Naive B cell (primary cell): Measurements from ENCODE around the gene UST. TPM values are rescaled to one million over a fixed set of nuclear protein-coding genes. Genes with fewer than 3 reads are reported as not detected.

Experiments
- ATAC-seq, 2 donors: fragments of 150-1000 bp; cut with Tn5 transposase; 2 replicates each; pipeline ENCODE4 v1.10.0; 2021; ENCODE audit warnings: low read depth in 2 of 2, mild to moderate bottlenecking in 2 of 2, moderate library complexity in 2 of 2
- DNase-seq: peaks from one replicate; pipeline ENCODE4 v3.0.0; 2022
- H3K27ac Mint-ChIP-seq, 6 donors: one replicate each; pipeline ENCODE4 v1.8.0; 2020 to 2022; ENCODE audit warnings: mild to moderate bottlenecking in 6 of 6, mixed read lengths in 6 of 6, moderate library complexity in 5 of 6, inconsistent platforms in 2 of 6
- H3K27me3 Mint-ChIP-seq, 3 donors: one replicate each; pipeline ENCODE4 v1.8.0; 2021 to 2022; ENCODE audit warnings: mixed read lengths in 3 of 3, mild to moderate bottlenecking in 1 of 3
- H3K36me3 Mint-ChIP-seq, 2 donors: one replicate each; pipeline ENCODE4 v1.8.0; 2020 to 2022; ENCODE audit warnings: mixed read lengths in 2 of 2, inconsistent platforms in 1 of 2, mild to moderate bottlenecking in 1 of 2
- H3K4me1 Mint-ChIP-seq, 3 donors: one replicate each; pipeline ENCODE4 v1.8.0; 2020 to 2022; ENCODE audit warnings: mixed read lengths in 3 of 3, inconsistent platforms in 1 of 3, mild to moderate bottlenecking in 1 of 3, moderate library complexity in 1 of 3
- H3K4me3 Mint-ChIP-seq, 8 donors: one replicate each; pipeline ENCODE4 v1.8.0; 2020 to 2022; ENCODE audit warnings: mild to moderate bottlenecking in 8 of 8, mixed read lengths in 8 of 8, moderate library complexity in 8 of 8, inconsistent platforms in 2 of 8
- H3K9me3 Mint-ChIP-seq, 7 donors: one replicate each; pipeline ENCODE4 v1.8.0; 2020 to 2022; ENCODE audit warnings: mixed read lengths in 7 of 7, mild to moderate bottlenecking in 5 of 7, inconsistent platforms in 2 of 7, moderate library complexity in 1 of 7
- polyA plus RNA-seq, 6 donors: library from polyadenylated mRNA; unstranded; fragments of 300-500 nt; fragmentation: Illumina TruSeq; gene quantifications; one replicate each; pipeline ENCODE4 v1.2.3, GENCODE V29; 2021; ENCODE audit warnings: low read depth in 6 of 6

UST gene
- polyA plus RNA-seq, 6 donors from 2014 or later = 2.8 to 7.2 (median 5.2) TPM

- H3K27me3 Mint-ChIP-seq = no peaks in the 10 kb centered on the region
- peak overlapping the region in 2 of 6 donors; percentile 33 to 39 for H3K27ac Mint-ChIP-seq
- DNase-seq (no peak), ATAC-seq (no peak)
- no peak overlapping the region for H3K4me3 Mint-ChIP-seq
- H3K4me1 Mint-ChIP-seq = peaks cover 40 to 53% (median 42%) of the 10 kb centered on the region in 3 donors
- H3K9me3 Mint-ChIP-seq = peaks cover 0 to 2% (median 0%) of the 10 kb centered on the region in 7 donors
- H3K36me3 Mint-ChIP-seq = no peaks in the 10 kb centered on the region
These were observed 78.1 kb downstream of the UST start for GRCh38 chr6:148824960-148825359.

- no peak for ATAC-seq
- no peak overlapping the region for H3K4me3 Mint-ChIP-seq
- H3K27ac Mint-ChIP-seq = peak overlapping the region in 3 of 6 donors; percentile 3 to 58 (median 56)
- H3K9me3 Mint-ChIP-seq = peaks cover 0 to 2% (median 0%) of the 10 kb centered on the region in 7 donors
- peaks cover 45 to 58% (median 46%) of the 10 kb centered on the region in 3 donors for H3K4me1 Mint-ChIP-seq
- H3K27me3 Mint-ChIP-seq = no peaks in the 10 kb centered on the region
- DNase-seq = no peak
- no peaks in the 10 kb centered on the region for H3K36me3 Mint-ChIP-seq
These were observed 78.7 kb downstream of the UST start for GRCh38 chr6:148825492-148825891.

- H3K4me1 Mint-ChIP-seq = peaks cover 41 to 60% (median 53%) of the 10 kb centered on the region in 3 donors
- DNase-seq = no peak
- H3K27me3 Mint-ChIP-seq = no peaks in the 10 kb centered on the region
- H3K9me3 Mint-ChIP-seq = peaks cover 0 to 2% (median 0%) of the 10 kb centered on the region in 7 donors
- no peak overlapping the region for H3K4me3 Mint-ChIP-seq
- H3K36me3 Mint-ChIP-seq = no peaks in the 10 kb centered on the region
- no peak for ATAC-seq
- no peak overlapping the region for H3K27ac Mint-ChIP-seq
These were observed 80.7 kb downstream of the UST start for GRCh38 chr6:148827416-148828045.

- Mint-ChIP-seq H3K4me1 (peaks cover 38 to 56% (median 55%) of the 10 kb centered on the region in 3 donors), H3K36me3 (no peaks in the 10 kb centered on the region), H3K27me3 (no peaks in the 10 kb centered on the region), H3K27ac (no peak overlapping the region), H3K4me3 (no peak overlapping the region), H3K9me3 (peaks cover 0 to 2% (median 0%) of the 10 kb centered on the region in 7 donors)
- DNase-seq (no peak), ATAC-seq (no peak)
These were observed 81.2 kb downstream of the UST start for GRCh38 chr6:148828047-148828446.

- Mint-ChIP-seq H3K36me3 (no peaks in the 10 kb centered on the region), H3K27me3 (no peaks in the 10 kb centered on the region), H3K9me3 (peaks cover 0 to 2% (median 0%) of the 10 kb centered on the region in 7 donors), H3K4me1 (peaks cover 29 to 47% (median 44%) of the 10 kb centered on the region in 3 donors), H3K4me3 (peak overlapping the region in 2 of 8 donors; percentile 0 to 75), H3K27ac (peak overlapping the region in 1 of 6 donors; percentile 76)
- DNase-seq (no peak), ATAC-seq (no peak)
These were observed 82.7 kb downstream of the UST start for GRCh38 chr6:148829415-148830101.

- H3K36me3 Mint-ChIP-seq = no peaks in the 10 kb centered on the region
- DNase-seq = no peak
- peak; percentile 49 to 62 for ATAC-seq
- H3K27ac Mint-ChIP-seq = peak overlapping the region in 4 of 6 donors; percentile 76 to 91 (median 84)
- H3K4me3 Mint-ChIP-seq = peak overlapping the region in 7 of 8 donors; percentile 65 to 84 (median 81)
- peaks cover 28 to 42% (median 39%) of the 10 kb centered on the region in 3 donors for H3K4me1 Mint-ChIP-seq
- no peaks in the 10 kb centered on the region for H3K9me3 Mint-ChIP-seq
- H3K27me3 Mint-ChIP-seq = no peaks in the 10 kb centered on the region
These were observed 83.8 kb downstream of the UST start for GRCh38 chr6:148830614-148831013.

GRCh38 chr6:148831064-148831463 is 84.2 kb downstream of the UST start:
- H3K9me3 Mint-ChIP-seq = no peaks in the 10 kb centered on the region
- H3K36me3 Mint-ChIP-seq = no peaks in the 10 kb centered on the region
- DNase-seq (peak; percentile 13), ATAC-seq (peak; percentile 73 to 78)
- peak overlapping the region in 7 of 8 donors; percentile 65 to 84 (median 81) for H3K4me3 Mint-ChIP-seq
- H3K27ac Mint-ChIP-seq = peak overlapping the region in 5 of 6 donors; percentile 49 to 91 (median 84)
- H3K4me1 Mint-ChIP-seq = peaks cover 29 to 42% (median 39%) of the 10 kb centered on the region in 3 donors
- no peaks in the 10 kb centered on the region for H3K27me3 Mint-ChIP-seq

GRCh38 chr6:148831531-148831930 is 84.7 kb downstream of the UST start:
- Mint-ChIP-seq H3K9me3 (no peaks in the 10 kb centered on the region), H3K4me1 (peaks cover 29 to 46% (median 42%) of the 10 kb centered on the region in 3 donors), H3K4me3 (peak overlapping the region in 2 of 8 donors; percentile 75 to 84), H3K36me3 (no peaks in the 10 kb centered on the region), H3K27ac (no peak overlapping the region), H3K27me3 (no peaks in the 10 kb centered on the region)
- ATAC-seq (no peak), DNase-seq (no peak)

GRCh38 chr6:148835920-148836441 is 89.2 kb downstream of the UST start:
- no peak overlapping the region for H3K4me3 Mint-ChIP-seq
- DNase-seq (no peak), ATAC-seq (peak; percentile 53 to 70)
- H3K27me3 Mint-ChIP-seq = no peaks in the 10 kb centered on the region
- H3K9me3 Mint-ChIP-seq = no peaks in the 10 kb centered on the region
- H3K4me1 Mint-ChIP-seq = peaks cover 20 to 48% (median 42%) of the 10 kb centered on the region in 3 donors
- peak overlapping the region in 4 of 6 donors; percentile 2 to 69 (median 38) for H3K27ac Mint-ChIP-seq
- no peaks in the 10 kb centered on the region for H3K36me3 Mint-ChIP-seq

- ATAC-seq = no peak
- Mint-ChIP-seq H3K4me3 (no peak overlapping the region), H3K4me1 (peaks cover 20 to 46% (median 45%) of the 10 kb centered on the region in 3 donors), H3K36me3 (no peaks in the 10 kb centered on the region), H3K27me3 (no peaks in the 10 kb centered on the region), H3K27ac (peak overlapping the region in 4 of 6 donors; percentile 32 to 83 (median 55)), H3K9me3 (no peaks in the 10 kb centered on the region)
- DNase-seq = no peak
These were observed 89.9 kb downstream of the UST start for GRCh38 chr6:148836751-148837150.

GRCh38 chr6:148837941-148838340 is 91.1 kb downstream of the UST start:
- H3K9me3 Mint-ChIP-seq = no peaks in the 10 kb centered on the region

GRCh38 chr6:148839044-148839443 is 92.2 kb downstream of the UST start:
- H3K36me3 Mint-ChIP-seq = no peaks in the 10 kb centered on the region
- no peak for ATAC-seq
- H3K27ac Mint-ChIP-seq = peak overlapping the region in 2 of 6 donors; percentile 34 to 77
- no peaks in the 10 kb centered on the region for H3K9me3 Mint-ChIP-seq
- DNase-seq = no peak
- H3K27me3 Mint-ChIP-seq = no peaks in the 10 kb centered on the region
- H3K4me3 Mint-ChIP-seq = no peak overlapping the region
- peaks cover 20 to 56% (median 40%) of the 10 kb centered on the region in 3 donors for H3K4me1 Mint-ChIP-seq

More at GRCh38 chr6:148837941-148838340, 91.1 kb downstream of the UST start:
- no peak for DNase-seq
- no peak for ATAC-seq
- H3K4me3 Mint-ChIP-seq = peak overlapping the region in 1 of 8 donors; percentile 16
- no peaks in the 10 kb centered on the region for H3K27me3 Mint-ChIP-seq
- H3K4me1 Mint-ChIP-seq = peaks cover 20 to 51% (median 45%) of the 10 kb centered on the region in 3 donors
- peak overlapping the region in 1 of 6 donors; percentile 16 for H3K27ac Mint-ChIP-seq
- no peaks in the 10 kb centered on the region for H3K36me3 Mint-ChIP-seq

GRCh38 chr6:148840256-148840655 is 93.4 kb downstream of the UST start:
- Mint-ChIP-seq H3K9me3 (no peaks in the 10 kb centered on the region), H3K4me1 (peaks cover 21 to 51% (median 40%) of the 10 kb centered on the region in 3 donors), H3K27ac (no peak overlapping the region), H3K27me3 (no peaks in the 10 kb centered on the region), H3K4me3 (no peak overlapping the region), H3K36me3 (no peaks in the 10 kb centered on the region)
- DNase-seq (no peak), ATAC-seq (no peak)
